Suprapubic skin (tissue), 4 donors: Measurements from ENCODE around the gene IL19. TPM values are rescaled to one million over a fixed set of nuclear protein-coding genes. Genes with fewer than 3 reads are reported as not detected.

Experiments
- DNase-seq, 2 donors: peaks; one replicate each; pipeline ENCODE4 v3.0.0-alpha.2; 2019; ENCODE audit warnings: low spot score in 2 of 2
- H3K27ac ChIP-seq: fragments of 200-600 bp; sonication (generic); one replicate; pipeline ENCODE4 v1.5.1; 2019
- H3K27me3 ChIP-seq: fragments of 200-600 bp; sonication (generic); one replicate; pipeline ENCODE4 v1.5.1; 2019
- H3K36me3 ChIP-seq: fragments of 200-600 bp; sonication (generic); one replicate; pipeline ENCODE4 v1.5.1; 2019
- H3K4me1 ChIP-seq: fragments of 200-600 bp; sonication (generic); one replicate; pipeline ENCODE4 v1.5.1; 2019
- H3K4me3 ChIP-seq: fragments of 200-600 bp; sonication (generic); one replicate; pipeline ENCODE4 v1.5.1; 2019; ENCODE audit warnings: mild to moderate bottlenecking
- H3K9me3 ChIP-seq: fragments of 200-600 bp; sonication (generic); one replicate; pipeline ENCODE4 v1.5.1; 2019
- CTCF ChIP-seq, 2 donors: fragments of 200-600 bp in 1 of 2; fragments of 450-650 bp in 1 of 2; sonication (generic) in 1 of 2; IDR thresholded peaks; one replicate each; pipeline ENCODE4 v1.5.1; 2016 to 2019; ENCODE audit warnings: antibody characterized with exemption in 2 of 2, mild to moderate bottlenecking in 1 of 2, moderate library complexity in 1 of 2
- EP300 ChIP-seq: sonication (generic); formaldehyde crosslinking; IDR thresholded peaks from one replicate; pipeline ENCODE4 v1.6.1; 2017; ENCODE audit warnings: antibody characterized with exemption
- POLR2A ChIP-seq, 2 donors: fragments of 450-650 bp; IDR thresholded peaks; one replicate each; pipeline ENCODE4 v1.6.1; 2017; ENCODE audit warnings: antibody characterized with exemption in 2 of 2, mild to moderate bottlenecking in 2 of 2, moderate library complexity in 2 of 2
- POLR2AphosphoS5 ChIP-seq, 3 donors: sonication (generic); formaldehyde crosslinking; IDR thresholded peaks; one replicate each; pipeline ENCODE4 v1.6.1; 2017; ENCODE audit warnings: antibody characterized with exemption in 3 of 3
- WGBS: methylation state at CpG from one replicate; pipeline ENCODE4 v1.1.5; 2018; 5-methylcytosine and 5-hydroxymethylcytosine counted together
- total RNA-seq, 4 donors: library from RNA; depleted of rRNA; stranded (reverse); fragments of >200 nt; gene quantifications; one replicate each; pipeline ENCODE4 v1.1.0, GENCODE V29; 2016

IL19 gene
- total RNA-seq, 4 donors from 2014 or later, result not detected

- Histone ChIP-seq H3K4me1 (peaks cover 2% of the 10 kb centered on the region), H3K9me3 (no peaks in the 10 kb centered on the region), H3K27ac (no peak overlapping the region), H3K36me3 (no peaks in the 10 kb centered on the region), H3K27me3 (no peaks in the 10 kb centered on the region), H3K4me3 (no peak overlapping the region)
- WGBS, result 74% methylated on average over 13 of the region's 13 CpGs
- no peak for DNase-seq
- TF ChIP-seq CTCF (IDR thresholded peaks at IDR 0.05) (no peak), POLR2AphosphoS5 (IDR thresholded peaks at IDR 0.05) (no peak), EP300 (no peak), POLR2A (IDR thresholded peaks at IDR 0.05) (no peak)
Observed at GRCh38 chr1:206742719-206743383, 27.7 kb upstream of the IL19 start.

GRCh38 chr1:206744683-206745082, 25.9 kb upstream of the IL19 start:
- H3K9me3 ChIP-seq, result no peaks in the 10 kb centered on the region
- no peak overlapping the region for H3K4me3 ChIP-seq
- H3K36me3 ChIP-seq, result no peaks in the 10 kb centered on the region
- no peak for TF ChIP-seq POLR2A (IDR thresholded peaks at IDR 0.05)
- TF ChIP-seq EP300, result no peak
- TF ChIP-seq CTCF (IDR thresholded peaks at IDR 0.05), result no peak
- TF ChIP-seq POLR2AphosphoS5 (IDR thresholded peaks at IDR 0.05), result no peak
- WGBS, result 45% methylated on average over 4 of the region's 4 CpGs
- H3K27me3 ChIP-seq, result peaks cover under 1% of the 10 kb centered on the region
- H3K27ac ChIP-seq, result no peak overlapping the region
- DNase-seq, result no peak
- peaks cover under 1% of the 10 kb centered on the region for H3K4me1 ChIP-seq

GRCh38 chr1:206745301-206745700, 25.3 kb upstream of the IL19 start:
- no peak overlapping the region for H3K27ac ChIP-seq
- DNase-seq, result no peak
- H3K4me1 ChIP-seq, result no peaks in the 10 kb centered on the region
- WGBS, result 95% methylated on average over 1 of the region's 1 CpG
- no peaks in the 10 kb centered on the region for H3K36me3 ChIP-seq
- H3K27me3 ChIP-seq, result peaks cover 2% of the 10 kb centered on the region
- H3K9me3 ChIP-seq, result no peaks in the 10 kb centered on the region
- no peak overlapping the region for H3K4me3 ChIP-seq
- TF ChIP-seq POLR2AphosphoS5 (IDR thresholded peaks at IDR 0.05) (no peak), CTCF (IDR thresholded peaks at IDR 0.05) (no peak), EP300 (no peak), POLR2A (IDR thresholded peaks at IDR 0.05) (no peak)

- H3K27ac ChIP-seq, result no peak overlapping the region
- no peaks in the 10 kb centered on the region for H3K9me3 ChIP-seq
- no peak for TF ChIP-seq EP300
- 90% methylated on average over 3 of the region's 3 CpGs for WGBS
- H3K4me3 ChIP-seq, result no peak overlapping the region
- H3K36me3 ChIP-seq, result no peaks in the 10 kb centered on the region
- DNase-seq, result no peak
- H3K27me3 ChIP-seq, result peaks cover 11% of the 10 kb centered on the region
- H3K4me1 ChIP-seq, result no peaks in the 10 kb centered on the region
Observed at GRCh38 chr1:206748348-206749030, 22.1 kb upstream of the IL19 start.

- Histone ChIP-seq H3K27me3 (peaks cover 11% of the 10 kb centered on the region), H3K27ac (no peak overlapping the region), H3K36me3 (no peaks in the 10 kb centered on the region), H3K9me3 (no peaks in the 10 kb centered on the region), H3K4me3 (no peak overlapping the region), H3K4me1 (no peaks in the 10 kb centered on the region)
- 48% methylated on average over 5 of the region's 5 CpGs for WGBS
- TF ChIP-seq CTCF (IDR thresholded peaks at IDR 0.05), result no peak
- no peak for DNase-seq
Observed at GRCh38 chr1:206751891-206752290, 18.7 kb upstream of the IL19 start.
